ENCODE data around the gene MCM3AP.
A peak's percentile ranks its signal among the peaks of the same experiment; 100 is the strongest.

MCM3AP gene

DNA sequence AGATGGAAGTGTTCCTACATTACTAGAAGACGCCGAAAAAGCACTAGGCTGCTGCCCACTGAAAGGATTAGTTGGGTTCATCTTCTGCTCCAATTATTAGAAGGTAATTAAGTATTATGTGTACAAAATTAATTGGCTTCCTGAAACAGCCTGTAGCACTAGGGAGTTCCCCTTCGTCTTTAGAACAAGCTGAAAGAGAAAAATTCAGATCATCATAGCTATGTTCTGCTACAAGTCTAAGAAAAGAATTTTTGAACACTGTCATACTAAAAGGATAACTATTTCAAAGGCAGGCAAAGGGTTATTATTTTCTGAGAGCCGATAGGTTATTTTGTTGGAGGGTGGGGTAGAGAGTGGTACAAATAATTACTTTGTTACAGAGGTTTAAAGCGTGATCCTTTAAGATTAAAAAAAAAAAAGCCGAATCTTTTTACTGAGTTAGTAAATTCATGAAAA lies at the start of gene MCM3AP:
MCM3AP (minus strand) TSS at position 406 of the 456 bp plus-strand sequence; CDS start at position 81, 325 bp downstream.
- no peak for DNase-seq

DNA sequence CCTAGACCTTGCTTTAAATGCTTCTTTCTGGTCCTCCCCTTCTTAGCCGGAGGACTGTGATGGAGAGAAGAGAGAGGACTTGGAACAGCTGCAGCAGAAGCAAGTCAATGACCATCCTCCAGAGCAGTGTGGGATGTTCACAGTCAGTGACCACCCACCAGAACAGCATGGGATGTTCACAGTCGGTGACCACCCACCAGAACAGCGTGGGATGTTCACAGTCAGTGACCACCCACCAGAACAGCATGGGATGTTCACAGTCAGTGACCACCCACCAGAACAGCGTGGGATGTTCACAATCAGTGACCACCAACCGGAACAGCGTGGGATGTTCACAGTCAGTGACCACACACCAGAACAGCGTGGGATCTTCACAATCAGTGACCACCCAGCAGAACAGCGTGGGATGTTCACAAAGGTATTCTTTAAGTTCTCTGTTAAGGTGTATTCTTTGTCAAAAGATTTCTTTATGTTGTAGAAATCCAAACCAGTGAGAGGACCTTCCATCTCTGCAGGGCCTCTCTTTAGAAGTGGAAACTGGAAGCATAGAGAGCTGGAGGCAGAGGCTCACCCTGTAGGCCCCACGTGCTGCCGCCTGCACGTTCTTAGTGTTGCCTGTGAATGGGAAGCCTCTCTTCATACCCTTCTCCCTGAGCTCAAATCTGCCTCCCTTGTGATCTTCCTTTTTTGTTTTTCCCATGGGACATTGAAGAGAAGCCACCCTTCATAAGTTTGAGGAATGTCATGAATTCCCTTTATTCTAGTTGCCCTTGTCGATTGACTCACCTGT lies 49.1 kb upstream of the MCM3AP start:
- DNase-seq: no peak

DNA sequence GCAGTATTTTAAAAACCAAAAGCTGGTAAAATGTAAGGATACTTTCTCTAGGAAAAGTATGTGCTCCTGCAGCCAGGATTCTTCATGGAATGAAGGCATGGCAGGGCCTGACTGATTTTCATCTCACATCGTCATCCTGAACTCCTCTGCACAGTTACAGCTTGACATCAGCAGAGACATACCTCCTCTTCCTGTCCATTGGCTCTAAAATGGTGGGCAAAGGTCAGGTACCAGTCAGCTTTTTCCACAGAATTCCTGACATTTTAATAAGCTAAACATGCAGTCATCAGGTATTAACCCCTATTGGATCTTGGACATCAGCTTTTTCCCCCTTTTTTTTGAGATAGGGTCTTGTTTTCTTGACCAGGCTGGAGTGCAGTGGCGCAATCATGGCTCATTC lies 44.4 kb upstream of the MCM3AP start:
- DNase-seq: no peak

DNA sequence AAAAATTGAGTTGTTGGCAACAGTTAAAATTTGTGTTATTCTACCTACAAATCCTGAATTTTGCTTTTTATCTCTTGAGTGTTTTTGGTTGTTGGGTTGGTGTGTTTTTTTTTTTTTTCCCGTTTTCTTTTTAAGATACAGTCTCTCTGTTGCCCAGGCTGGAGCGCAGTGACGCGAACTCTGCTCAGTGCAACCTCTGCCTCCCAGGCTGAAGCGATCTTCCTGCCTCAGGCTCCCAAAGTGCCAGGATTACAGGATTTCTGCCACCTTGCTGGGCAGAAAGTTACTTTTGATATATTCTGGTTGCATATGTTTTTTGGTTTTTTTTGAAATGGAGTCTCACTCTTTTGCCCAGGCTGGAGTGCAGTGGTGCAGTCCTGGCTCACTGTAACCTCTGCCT lies 42.7 kb upstream of the MCM3AP start:
- DNase-seq: no peak

DNA sequence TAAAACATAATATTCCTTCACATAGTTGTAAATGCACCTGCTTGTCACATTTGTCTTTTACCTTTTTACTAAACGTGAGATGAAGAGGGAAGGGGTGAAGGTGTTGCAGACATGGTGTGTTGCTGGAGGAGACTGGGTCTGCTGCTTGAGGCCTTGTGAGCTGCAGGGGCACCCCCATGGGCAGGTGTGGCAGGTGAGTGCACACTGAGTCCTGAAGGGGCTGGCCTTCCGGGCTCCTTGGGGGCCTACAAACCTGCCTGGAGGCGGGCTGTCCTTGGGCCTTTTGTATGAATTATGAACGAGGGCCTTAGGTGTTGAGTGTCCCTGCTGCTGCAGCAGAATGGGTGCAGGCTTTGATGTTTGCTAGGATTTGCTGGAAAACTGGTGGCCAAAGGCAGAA lies 42.3 kb upstream of the MCM3AP start:
- no peak for DNase-seq

DNA sequence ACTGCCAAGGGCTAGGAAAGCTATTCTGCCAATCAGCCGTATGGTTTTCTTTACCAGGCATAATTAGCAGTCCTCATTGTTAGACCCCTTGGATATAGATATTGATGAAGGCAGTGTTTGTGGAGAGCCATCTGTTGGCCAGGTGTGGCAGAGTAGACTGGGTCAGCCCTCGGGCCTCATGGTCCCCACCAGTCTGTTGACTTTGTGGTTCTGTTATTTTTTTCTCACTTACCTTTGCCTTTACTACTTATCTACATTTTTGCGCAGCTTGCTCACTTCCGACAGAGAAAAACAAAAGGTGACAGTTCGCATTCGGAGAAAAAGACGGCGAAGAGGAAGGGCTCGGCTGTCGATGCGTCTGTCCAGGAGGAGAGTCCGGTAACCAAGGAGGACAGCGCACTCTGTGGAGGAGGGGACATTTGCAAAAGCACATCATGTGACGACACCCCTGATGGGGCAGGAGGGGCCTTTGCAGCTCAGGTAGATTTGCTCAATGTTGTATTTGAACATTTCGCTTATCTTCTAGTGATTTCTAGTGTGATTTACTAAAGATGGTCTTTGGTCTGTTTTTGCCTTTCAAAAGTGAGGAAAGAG lies 40.8 kb upstream of the MCM3AP start:
- DNase-seq: no peak

DNA sequence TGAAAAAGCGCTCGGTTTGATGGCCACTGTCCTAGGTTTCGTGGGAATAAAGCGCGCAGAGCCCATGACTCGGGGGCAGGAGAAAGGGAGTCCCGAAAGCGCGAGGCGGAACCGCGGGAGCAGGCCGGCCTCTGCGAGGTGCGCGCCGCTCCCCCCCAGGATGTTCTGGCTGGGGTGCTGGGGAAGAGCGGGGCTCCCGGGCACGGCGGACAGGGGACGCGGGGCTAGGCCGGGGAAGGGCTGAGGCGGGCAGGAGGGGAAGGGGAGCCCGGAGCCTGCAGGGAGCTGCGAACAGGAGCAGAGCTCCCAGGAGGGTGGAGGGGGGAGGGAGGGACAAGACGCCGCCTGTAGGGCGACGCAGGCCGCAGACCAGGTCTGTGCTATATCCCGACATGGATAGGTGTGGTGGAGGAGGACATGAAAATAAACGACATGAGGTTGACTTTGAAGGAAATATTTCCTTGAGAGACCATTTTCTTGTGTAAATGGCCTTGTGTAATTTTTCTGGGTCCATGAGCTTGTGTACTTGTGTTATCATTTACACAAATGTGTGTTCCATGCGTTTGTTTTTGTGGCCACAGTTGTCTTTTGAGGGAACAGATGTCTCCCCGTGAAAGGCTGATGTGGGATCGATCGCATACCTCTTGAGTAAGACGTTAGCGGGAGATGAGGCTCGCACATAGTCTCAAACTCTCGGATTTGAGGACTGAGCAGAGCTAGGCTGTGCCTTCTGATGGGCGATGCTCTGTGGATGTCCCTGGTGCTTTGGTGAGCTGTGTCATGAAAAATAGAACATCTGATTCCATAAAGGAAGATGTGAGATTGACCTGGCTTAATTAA lies 39.9 kb upstream of the MCM3AP start:
- DNase-seq: peak; percentile 22

DNA sequence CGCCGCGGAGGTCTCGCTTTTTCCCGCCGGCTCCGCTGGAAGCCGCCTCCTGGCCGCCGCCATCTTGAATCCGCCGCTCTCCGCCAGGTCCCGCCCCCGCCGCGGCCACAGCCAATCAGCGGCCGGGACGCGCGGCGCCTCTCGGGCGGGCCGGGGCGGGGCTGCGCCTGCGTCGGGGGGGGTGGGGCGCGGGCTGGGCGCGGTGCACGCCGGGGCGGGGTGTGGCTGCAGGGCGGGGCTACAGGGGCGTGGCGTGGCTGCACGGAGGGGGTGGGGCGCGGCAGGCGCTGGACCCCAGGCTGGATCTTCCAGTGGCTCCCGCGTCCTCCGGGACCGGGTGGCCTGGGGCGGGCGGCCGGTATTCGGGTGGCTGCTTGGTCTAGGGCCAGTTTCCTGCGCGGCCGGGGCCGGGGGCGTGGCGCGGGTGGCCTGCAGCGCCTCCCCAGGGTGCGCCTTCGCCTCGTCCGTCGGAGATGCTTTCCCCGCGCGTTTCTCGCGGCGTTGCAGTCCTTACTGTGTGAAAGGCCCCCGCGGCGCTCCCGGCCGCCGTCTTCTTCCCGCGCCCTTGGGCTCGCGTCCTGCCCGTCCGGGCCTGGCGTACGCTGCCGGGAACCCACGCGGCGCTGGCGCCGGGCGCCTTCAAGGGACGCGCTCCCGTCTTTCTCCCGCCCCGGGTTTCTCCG lies 39.1 kb upstream of the MCM3AP start:
- peak; percentile 87 for DNase-seq

DNA sequence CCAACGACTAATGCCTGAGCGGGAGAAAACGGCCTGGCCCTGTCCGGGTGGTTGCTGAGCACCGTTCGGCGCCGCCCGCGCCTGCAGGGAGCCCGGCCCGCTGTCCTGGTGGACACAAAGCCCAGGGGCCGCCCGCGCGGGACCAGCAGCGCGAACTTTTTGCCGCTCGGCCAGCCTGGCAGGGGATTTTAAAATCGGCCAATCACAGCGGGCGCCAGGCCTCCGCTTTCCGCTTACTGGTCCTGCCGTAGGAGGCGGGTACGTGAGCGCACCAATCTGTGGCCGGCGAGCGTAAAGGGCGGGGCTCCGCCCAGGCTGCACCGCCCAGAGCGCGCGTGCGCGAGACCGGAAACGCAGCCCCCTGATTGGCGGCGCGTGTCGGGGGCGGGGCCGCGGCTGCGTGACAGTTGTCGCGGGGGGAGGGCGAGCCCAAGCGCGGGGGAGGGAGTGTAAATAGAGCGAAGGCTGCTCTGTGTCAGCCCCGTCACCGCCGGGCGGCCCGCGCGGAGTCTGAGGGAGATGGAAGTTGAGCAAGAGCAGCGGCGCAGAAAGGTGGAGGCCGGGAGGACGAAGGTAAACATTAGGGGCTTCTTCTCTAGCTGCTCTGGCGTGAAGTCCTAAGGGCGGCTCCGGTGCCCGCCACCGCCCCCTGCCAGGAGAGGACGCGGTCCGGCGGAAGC lies 38.4 kb upstream of the MCM3AP start, which contains the start of the genes C21orf58 and PCNT:
C21orf58 (minus strand) TSS at position 161 of the 680 bp plus-strand sequence. CDS start 1,132 bp downstream, outside the sequence.
PCNT (plus strand) TSS at position 447 of the 680 bp plus-strand sequence; CDS start at position 520, 73 bp downstream.
- DNase-seq: peak; percentile 99

DNA sequence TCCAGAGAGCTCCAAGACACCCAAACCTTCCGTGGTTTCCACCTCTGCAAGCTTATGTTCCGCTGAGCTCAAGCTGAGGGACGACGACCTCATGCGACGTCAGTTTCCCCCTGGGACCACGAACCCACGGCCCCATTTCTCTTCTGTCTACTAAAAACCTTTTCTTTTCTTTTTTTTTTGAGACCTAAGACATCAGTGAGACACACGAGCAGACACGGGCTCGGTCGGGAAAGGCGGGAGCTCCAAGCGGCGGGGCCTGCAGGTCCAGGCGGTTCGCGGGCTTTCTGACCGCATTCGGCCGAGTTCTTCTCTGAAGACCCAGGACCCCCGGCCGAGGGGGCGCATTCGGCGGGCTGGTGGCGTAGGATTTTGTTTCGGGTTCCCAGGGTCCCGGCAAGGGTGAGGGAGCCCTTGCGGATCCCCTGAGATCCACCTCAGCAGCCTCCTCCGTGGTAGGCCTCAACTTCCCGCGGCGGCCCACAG lies 37.9 kb upstream of the MCM3AP start:
- DNase-seq: peak; percentile 6

DNA sequence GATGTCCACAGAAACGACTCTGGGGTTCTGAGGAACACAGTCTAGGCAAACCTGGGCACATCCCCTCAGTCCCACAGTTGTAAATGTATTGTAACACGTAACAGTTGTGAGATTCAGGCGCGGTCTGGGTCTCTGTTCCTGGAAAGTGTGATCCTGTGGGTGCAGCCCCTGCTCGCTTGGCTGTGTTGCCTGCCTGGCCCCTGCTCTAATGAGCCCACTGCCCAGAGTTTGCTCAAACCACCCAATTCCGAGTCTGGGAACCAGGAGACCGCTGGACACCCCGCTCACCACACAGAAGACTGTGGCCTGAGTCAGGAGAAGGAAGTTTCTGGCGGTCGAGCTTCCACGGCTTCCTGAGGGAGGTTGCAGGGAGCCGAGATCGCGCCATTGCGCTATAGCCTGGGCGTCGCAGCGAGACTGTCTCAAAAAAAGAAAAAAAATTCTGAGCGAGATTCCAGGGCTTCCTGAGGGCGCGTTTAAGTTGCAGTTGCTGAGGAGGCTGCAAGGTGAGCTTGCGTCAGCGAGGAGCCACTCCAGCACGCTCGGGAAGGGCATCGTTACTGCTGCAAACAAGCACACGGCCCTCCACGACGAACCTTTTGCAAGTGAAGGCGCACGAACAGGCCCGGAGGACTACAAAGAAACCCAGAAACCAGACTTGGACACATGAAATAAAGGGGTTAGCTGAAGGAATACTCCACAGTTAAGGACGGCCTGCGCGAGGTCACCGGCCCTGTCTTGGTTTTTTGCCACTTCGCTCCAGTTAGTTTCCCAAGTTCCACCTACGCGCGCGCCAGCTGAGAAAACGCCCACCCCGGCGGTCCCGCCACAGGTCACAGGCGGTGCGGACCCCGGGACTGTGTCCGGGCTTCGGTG lies 37.2 kb upstream of the MCM3AP start:
- DNase-seq: no peak

DNA sequence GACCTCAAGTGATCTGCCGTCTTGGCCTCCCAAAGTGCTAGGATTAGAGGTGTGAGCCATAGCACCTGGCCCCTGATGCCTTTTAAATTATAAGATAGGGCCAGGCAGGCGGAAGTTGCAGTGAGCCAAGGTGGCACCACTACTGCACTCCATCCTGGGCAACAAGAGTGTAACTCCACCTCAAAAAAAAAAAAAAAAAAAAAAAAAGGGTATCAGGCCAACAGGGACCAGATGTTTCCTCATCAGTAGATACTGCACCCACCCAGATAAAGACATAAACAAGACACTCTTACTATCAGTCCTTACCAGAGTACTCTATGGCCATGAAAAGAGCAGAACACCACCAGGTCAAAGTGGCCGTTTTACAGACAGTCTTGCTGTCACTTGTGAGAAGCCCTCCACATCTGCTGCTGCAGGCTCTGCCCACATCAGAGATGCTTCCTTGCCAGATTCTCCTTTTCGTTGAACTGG lies 35.0 kb upstream of the MCM3AP start:
- DNase-seq: no peak

DNA sequence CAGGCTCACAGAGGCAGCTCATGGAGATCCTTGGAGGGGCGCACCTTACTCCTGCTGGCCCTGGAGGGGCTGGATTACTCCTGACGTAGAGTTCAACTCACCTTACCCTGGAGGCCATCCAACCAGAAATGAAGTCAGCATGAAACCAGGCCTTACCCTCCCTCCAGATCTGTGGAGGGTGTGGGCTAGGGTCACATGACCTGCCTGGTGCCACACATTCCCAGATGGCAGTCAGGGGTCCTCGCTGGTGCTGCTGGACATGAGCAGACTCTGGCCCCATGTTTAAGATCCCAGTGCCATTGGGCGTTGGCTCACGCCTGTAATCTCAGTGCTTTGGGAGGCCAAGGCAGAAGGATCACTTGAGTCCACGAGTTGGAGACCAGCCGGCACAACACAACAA lies 33.8 kb upstream of the MCM3AP start:
- DNase-seq: no peak

DNA sequence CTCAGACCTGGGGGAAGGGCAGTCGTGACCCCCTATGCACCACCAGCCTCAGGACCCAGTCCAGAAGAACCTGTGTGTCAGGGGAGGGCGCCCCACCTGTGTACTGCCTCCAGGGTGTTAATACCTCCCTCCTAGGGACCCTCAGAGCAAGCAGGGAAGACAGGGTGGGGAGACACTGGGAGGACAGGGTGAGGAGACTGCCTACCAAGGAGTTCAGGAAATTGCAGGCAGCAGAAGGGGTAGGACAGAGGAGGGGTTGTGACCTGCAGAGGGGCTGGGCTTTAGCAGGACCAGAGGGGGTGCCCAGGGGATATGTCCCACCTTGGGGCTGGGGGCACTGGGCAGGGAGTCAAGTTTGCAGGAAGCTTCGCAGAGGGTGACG lies 33.0 kb upstream of the MCM3AP start:
- no peak for DNase-seq

DNA sequence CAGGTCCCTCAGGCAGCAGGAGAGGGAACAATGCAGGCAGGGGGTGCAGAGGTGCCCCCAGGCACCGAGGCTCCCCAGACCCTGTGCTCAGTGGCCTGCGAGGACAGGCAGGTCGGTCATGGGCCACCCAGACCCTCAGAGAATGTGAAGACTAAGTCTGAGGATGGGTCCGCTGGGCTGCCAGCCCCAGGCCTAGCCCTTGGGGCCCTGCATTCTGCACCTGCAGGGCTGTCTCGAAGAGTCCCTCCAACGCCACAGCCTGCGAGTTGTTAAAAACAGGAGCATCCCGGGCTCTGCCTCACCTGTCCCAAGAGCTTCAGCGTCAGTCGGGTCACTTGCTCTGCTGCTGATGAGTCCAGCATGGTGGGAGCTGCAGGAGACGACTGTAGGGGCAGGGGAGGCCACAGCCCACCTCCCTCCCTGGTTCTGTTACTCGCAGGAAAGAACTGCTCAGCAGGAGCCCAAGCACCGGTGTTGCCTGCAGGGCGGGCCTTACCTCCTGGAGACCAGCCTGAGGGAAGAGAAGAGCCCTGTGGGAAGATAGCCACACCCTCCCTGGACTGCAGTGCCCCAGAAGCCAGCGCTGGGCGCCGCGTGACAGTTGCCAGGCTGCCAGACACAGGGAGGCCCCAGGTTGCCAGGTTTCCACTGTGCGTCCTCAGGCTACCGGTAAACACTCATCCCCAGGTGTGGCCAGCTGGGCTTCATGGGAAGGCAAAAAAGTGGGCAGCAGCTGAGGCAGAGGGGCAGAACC lies 32.5 kb upstream of the MCM3AP start:
- DNase-seq: no peak

DNA sequence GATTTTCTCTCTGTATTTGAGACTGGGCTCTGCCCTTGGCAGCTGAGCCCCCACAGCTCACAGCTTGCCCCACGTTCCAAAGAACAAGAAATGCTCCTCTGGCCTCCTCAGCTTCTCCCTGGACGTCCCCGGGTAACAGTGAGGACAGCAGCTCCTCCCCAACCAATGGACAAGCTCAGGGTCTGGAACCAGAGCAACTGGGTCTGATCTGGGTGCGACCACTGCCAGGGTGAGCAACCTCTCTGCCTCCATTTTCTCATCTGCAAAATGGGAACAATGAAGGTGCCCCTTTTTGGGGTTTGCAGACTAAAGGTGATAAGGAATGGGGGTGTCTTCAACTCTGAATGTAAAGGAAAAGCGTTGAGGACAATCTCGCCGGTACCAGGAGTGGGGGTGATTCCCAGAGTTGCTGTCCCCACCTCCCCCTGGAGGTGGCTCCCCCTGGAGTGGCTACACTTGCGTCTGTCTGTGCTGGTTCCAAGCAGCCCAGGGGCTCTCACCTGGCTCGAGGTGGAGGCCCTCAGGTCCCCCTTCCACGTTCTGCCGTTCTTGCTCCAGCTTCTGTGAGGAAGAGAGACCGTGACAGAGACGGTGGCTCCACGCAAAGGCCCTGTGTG lies 31.4 kb upstream of the MCM3AP start:
- DNase-seq: no peak

DNA sequence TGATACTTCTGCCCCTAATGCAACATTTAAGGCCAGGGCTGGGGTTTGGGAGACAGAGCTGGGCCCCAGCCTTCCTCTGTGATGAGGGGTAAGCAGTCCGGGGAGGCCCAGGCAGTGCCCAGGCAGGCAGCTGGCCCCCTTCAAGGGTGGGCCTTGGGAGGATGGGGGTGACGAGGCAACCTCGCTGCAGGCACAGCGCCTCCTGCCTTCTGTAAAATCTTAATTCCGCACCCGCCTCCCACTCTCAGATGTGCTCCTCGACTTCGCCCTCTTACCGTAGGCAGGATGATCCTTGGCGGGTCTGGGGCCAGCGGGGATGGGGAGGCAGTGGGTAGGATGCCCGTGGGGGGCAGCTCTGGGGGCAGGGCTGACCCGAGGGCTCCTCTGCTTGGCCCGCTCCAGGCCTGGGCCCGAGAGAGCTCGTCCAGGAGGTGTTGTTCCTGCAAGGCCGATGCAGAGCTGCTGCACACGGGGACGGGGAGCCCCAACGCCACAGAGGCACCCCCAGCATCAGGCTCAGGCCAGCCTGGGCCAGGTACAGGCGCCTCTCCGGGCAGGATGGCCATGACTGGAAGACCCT lies 29.1 kb upstream of the MCM3AP start:
- no peak for DNase-seq

DNA sequence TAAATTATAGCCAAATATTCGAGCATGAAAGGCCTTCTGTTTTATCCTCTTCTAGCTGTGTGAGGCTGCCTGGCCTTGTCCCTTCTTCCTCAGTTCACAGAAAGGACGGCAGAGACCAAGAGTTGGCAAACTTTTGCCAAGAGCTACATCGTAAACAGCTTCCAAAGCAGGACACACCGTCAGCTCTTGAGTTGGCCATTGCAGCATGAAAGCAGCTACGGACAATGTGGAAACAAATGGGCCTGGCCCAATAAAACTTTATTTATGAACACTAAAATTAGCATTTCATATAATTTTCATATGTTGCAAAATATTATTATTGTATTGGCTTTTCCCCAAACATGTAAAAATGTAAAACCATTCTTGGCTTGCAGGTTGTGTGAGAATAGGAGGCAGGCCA lies 27.5 kb upstream of the MCM3AP start:
- no peak for DNase-seq

DNA sequence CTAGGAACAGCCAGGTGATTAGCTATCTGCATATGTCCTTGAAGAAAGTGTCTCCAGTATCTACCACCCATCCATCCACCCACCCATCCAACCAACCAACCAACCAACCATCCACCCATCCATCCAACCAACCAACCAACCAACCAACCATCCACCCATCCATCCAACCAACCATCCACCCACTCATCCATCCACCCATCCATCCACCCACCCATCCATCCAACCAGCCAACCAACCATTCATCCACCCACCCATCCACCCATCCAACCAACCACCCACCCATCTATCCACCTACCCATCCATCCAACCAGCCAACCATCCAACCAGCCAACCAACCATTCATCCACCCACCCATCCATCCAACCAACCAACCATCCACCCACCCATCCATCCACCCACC lies 26.2 kb upstream of the MCM3AP start:
- DNase-seq: no peak
